ENCODE measurements around the gene RAB12. TPM values are rescaled to one million over a fixed set of nuclear protein-coding genes. Genes with fewer than 3 reads are reported as not detected.

The RAB12 gene
- total RNA-seq, 4 donors from 2014 or later: 32.0 to 46.7 (median 39.1) TPM

DNA sequence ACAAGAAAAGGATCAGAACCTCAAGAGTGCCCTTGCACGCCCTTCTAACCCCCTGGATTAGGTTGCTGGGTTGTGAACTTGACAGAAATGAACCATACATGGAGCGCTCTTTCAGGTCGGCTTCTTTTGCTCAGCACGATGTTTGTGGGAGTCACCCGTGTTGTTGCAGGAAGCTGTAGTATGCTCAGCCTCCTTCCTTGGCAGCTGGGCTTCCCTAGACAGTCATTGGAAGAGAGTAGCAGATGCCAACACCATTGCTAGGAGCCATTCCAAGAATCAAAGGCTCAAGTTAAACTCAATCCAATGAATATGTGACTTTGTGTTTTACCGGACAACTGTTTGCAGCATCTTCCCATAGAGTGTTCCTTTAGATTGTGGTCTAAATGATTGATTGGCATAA, 47.0 kb downstream of the RAB12 start:
- no peaks in the 10 kb centered on the region for H3K36me3 ChIP-seq
- no peaks in the 10 kb centered on the region for H3K9me3 ChIP-seq
- 69 to 85% methylated on average over 6 of the region's 6 CpGs for WGBS, 2 donors
- H3K27ac ChIP-seq: no peak overlapping the region
- DNase-seq: no peak
- peaks cover 0 to 9% (median 3%) of the 10 kb centered on the region in 3 donors for H3K4me1 ChIP-seq
- no peak overlapping the region for H3K4me3 ChIP-seq
- TF ChIP-seq CTCF (IDR thresholded peaks at IDR 0.05) (no peak), POLR2A (IDR thresholded peaks at IDR 0.05) (no peak)
- H3K27me3 ChIP-seq: no peaks in the 10 kb centered on the region
- intact Hi-C loops (cut with DNase I): loop anchor here (5.0 kb wide), 1 partner anchor 336 kb away; no protein-coding TSS in a partner anchor

DNA sequence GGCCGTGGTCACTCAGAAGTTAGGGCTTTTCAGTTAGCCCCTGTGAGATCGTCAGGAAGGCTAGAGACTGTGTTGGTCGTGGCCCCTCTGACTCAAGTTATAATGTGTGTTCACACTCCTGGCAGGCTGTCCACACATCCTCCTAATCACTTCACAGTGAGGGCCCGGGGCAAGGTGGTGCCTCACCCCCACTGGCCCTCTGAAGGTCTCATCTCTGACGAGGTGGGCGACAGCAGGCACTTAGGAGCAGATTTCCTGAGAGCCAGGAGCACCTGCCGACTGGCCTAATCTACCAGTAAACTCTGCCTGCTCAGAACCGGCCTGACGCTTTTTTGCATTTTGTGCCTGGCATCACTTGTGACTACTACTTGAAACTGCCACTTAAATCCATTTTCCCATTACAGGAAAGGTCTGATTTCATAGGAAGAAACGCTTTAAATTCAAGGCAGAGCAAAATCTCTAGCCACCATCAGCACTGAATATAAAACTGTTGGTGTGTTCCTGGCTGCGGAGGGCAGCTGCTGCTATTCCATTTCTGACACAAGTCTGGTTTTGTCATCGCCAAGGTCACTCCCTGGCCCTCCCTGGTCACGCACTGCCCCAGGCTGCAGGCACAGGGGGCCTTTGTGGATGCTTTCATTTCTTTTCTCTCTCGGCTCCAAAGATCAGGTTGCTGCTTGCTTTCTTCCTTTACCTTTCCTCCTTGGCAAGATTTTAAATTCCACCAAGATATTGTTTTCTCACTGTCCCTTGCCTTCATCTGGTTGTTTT, 48.0 kb downstream of the RAB12 start:
- Histone ChIP-seq H3K27me3 (no peaks in the 10 kb centered on the region), H3K27ac (no peak overlapping the region), H3K4me1 (peaks cover 0 to 19% (median 11%) of the 10 kb centered on the region in 3 donors), H3K9me3 (no peaks in the 10 kb centered on the region), H3K36me3 (no peaks in the 10 kb centered on the region), H3K4me3 (no peak overlapping the region)
- DNase-seq: no peak
- intact Hi-C loops (cut with DNase I): loop anchor here (5.0 kb wide), 1 partner anchor 335 kb away; no protein-coding TSS in a partner anchor
- WGBS, 2 donors: 55 to 68% methylated on average over 13 to 14 of the region's 14 CpGs
- TF ChIP-seq CTCF (IDR thresholded peaks at IDR 0.05) (no peak), POLR2A (IDR thresholded peaks at IDR 0.05) (no peak)

GRCh38 chr18:8657873-8658470, 48.7 kb downstream of the RAB12 start:
- H3K27ac ChIP-seq: no peak overlapping the region
- no peak overlapping the region for H3K4me3 ChIP-seq
- DNase-seq: no peak
- TF ChIP-seq CTCF (IDR thresholded peaks at IDR 0.05): no peak
- TF ChIP-seq POLR2A (IDR thresholded peaks at IDR 0.05): no peak
- H3K9me3 ChIP-seq: no peaks in the 10 kb centered on the region
- intact Hi-C loops (cut with DNase I): loop anchor here (5.0 kb wide), 1 partner anchor 334 kb away; no protein-coding TSS in a partner anchor
- no peaks in the 10 kb centered on the region for H3K27me3 ChIP-seq
- WGBS, 2 donors: 38 to 50% methylated on average over 9 to 14 of the region's 14 CpGs
- no peaks in the 10 kb centered on the region for H3K36me3 ChIP-seq
- H3K4me1 ChIP-seq: peaks cover 0 to 20% (median 11%) of the 10 kb centered on the region in 3 donors

DNA sequence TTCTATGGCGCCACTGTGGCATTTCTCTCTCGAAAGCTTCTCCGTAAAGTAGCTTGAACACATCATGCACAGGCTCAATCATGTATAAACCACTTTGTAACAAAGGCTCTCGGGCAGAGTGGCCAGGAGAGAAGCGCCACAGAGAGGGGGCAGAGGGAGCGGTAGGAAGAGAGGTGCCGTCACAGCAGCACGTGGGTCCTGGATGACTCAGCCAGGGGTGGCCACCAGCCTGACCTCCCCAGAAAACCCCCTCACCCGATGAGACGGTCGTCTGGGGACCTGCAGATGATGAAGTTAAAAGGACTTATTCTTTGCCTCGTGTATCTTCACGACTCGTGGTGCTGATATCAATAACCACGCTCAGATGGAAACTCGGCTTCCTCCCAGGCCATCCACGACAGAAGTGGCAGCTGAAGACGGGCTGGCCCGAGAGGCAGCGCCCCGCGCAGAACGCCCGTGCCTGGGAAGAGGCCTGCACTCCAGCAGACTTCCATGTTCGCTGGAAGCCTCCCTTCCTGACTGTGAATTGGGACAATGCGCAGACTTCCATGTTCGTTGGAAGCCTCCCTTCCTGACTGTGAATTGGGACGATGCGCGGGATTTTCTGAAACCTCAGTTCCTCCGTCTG, 49.7 kb downstream of the RAB12 start:
- 90 to 94% methylated on average over 11 to 28 of the region's 31 CpGs for WGBS, 2 donors
- no peak overlapping the region for H3K4me3 ChIP-seq
- H3K27me3 ChIP-seq: no peaks in the 10 kb centered on the region
- no peak for DNase-seq
- no peak for TF ChIP-seq CTCF (IDR thresholded peaks at IDR 0.05)
- H3K36me3 ChIP-seq: no peaks in the 10 kb centered on the region
- H3K9me3 ChIP-seq: no peaks in the 10 kb centered on the region
- intact Hi-C loops (cut with DNase I): loop anchor here (5.0 kb wide), 1 partner anchor 333 kb away; no protein-coding TSS in a partner anchor
- H3K4me1 ChIP-seq: peaks cover 0 to 20% (median 11%) of the 10 kb centered on the region in 3 donors
- H3K27ac ChIP-seq: no peak overlapping the region

All from esophagus squamous epithelium (tissue), 5 donors.